ENCODE measurements around the gene WIPF1.
"Not testable (repeated sequence)": the region's sequence is repeated elsewhere in the genome, so short reads cannot be mapped to it uniquely, and the experiment has no call there.

The WIPF1 gene

DNA sequence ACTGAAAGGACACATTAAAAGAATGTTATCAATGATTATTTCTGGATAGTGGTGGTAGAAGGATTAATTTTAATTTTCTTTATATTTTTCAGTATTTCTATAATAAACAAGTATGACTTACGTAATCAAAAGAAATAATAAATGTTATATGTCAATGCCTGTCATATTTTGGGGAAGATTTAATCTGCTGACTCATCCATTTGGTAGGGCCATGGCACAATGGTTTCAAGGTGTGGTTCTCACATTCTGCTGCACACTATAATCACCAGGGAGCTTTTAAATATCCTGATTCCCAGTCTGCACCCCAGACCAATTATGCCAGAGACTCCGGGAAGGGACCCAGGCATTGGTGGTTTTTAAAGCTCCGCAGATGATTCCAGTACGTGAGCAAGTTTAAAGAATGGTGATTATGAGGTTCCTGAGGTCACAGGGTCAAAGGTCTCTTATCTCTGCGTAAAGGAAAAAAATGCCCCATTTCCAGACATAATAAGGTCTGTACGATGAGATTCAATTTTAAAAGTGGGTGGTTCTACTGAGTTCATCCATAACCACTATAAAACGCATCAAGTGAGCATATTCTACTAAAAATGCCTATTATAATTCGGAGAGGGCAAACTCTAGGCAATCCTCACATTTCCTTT is 27.2 kb downstream of the WIPF1 start:
- DNase-seq, result no peak

DNA sequence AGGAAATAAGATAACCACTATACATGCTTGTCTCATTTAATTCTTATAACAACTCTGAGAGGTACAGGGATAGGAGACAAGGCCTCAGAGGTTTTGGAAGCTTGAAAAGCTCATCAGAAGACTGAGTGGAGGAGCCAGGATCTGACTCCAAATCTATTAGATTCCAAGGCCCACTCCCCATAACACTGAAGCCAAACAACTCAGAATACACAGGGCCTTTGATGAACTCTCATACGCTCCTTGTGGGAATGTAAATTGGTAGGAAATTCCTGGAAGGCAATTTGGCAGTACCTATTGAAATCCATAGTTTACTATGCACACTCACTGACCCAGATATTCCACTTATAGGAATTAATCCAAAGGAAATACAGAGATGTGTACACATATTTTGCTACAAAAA is 27.9 kb downstream of the WIPF1 start:
- DNase-seq, result no peak

DNA sequence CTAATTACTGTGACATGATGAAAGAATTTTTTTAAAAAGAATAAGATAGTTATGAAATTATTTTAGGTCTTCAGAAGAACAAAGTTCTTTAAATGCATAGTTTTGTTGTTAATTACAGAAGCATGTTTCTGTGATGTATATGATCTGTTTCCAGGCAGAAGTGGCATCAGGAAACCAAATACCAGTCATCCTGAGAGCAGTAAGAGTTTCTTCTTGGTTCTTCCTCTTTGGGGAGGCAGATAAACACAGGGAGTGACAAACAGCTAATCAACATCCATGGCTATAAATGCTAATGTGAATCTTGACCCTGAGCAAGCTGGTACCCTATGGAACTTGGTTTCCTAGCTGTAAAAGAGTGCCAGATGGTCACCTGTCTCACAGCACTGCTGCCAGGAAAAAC is 29.2 kb downstream of the WIPF1 start:
- no peak for DNase-seq

DNA sequence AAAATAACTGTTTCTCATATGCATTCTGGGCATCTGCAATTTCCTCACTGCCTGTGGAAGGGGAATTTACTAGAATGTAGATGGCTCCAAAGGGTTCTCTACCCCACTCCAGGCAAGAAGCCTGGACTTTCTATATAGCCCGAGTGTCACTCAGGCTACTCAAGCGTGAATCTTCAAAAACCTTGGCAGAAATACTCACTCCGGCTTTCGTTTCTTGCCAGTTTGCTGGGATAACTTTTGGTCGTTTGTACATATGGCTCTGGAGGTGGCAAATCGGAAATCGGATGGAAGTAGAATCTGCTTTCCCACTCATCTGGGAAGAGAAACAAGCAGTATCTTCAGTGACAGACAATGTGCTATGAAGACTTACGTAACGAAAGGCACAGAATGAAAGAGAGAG is 30.7 kb downstream of the WIPF1 start:
- no peak for DNase-seq

DNA sequence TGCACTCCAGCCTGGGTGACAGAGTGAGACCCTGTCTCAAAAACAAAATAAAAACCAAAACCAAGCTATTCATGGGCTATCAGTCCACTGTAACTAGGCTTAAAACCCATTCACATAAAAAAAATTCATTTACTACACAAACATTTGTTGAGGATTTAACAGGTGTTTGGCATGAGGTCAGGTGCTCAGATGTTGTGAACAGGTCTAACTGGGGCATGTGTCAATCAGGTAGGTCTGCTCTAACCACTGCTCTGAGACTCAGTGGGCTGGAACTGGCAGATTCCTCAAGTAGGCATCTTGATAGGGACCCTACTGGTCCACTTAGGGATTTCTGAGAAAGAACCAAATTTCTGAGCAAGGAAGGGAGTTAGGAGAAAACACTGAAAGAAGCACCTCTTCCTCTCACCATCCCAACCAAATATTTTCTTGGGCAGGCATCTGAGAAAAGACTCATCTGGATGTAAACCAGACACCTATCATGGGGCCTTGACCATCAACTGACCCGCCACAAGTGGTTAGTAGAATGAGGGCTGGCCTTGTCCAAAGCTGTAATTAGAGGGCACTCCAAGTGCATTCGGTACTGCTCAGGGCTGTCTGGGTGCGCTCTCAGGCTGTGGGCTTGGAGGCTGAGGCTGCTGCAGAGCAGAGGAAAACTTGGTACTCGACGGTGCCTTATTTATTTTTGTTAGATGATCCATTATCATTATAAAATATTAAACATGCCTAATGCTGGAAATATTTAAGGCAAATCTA is 33.9 kb downstream of the WIPF1 start:
- no peak for DNase-seq

DNA sequence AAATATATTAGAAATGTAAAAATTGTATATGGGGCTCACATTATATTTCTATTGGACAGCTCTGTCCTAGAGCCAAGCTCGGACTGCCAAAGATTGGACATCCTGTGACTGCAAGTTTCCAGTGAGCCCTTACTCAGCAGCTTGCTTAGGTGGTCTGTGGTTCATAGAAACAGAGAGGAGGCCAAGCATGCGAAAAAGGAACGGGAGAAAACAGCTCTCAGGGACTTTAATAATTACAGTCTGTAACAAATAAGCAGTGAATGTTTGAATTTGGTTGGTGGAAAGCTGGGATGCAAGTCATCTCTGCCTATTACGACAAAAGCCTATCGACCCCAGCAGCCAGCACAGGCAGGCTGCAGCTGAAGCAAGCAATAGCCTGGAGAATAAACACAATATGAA is 35.6 kb downstream of the WIPF1 start:
- DNase-seq, result no peak

DNA sequence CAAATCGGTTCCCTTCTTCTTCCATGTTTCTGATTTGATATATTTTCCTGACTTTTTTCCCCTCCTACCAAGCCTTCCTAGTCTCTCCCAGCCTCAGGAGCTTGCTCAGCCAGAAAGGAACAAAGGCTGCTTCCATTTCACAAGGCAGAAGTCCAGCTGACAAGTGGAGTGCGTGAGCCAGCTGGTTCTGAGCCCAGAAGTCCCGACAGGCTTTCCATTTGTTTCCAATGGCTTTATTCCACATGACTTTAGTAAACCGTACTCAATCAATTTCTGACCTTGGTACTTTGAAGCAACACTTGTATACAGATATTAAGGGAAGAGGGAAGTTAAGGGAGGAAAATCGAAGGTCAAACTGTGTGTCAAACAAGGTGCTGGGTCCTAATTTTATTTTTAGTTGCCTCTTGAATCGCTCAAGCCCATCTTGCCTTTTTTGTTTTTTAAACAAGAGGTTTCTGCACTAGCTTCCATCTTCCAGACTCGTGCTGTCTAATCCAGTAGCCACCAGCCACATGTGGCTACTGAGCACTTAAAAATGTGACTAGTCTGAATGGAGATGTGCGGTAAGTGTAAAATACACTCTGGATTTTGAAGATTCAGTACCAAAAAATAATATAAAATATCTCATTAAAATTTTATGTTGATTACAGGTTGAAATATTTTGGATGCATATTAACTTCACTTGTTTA is 36.2 kb downstream of the WIPF1 start:
- DNase-seq, result no peak

DNA sequence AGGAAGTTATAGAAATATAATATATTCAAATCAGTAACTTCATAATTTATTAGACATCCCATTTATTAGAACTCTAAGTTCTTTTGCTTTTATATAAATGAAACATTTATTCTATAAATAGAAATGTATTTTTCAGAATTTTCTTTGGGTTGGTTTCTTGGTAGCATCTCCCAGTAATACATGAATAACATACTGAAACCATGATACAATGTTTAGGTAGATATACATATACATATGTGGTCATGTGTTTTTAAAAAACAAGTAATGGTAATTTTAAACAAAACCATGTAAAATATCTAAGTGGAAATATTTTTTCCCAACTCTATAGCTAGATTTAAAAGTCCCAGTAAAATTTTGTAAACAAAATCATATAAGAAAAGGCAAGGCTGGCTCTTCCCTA is 36.9 kb downstream of the WIPF1 start:
- no peak for DNase-seq

DNA sequence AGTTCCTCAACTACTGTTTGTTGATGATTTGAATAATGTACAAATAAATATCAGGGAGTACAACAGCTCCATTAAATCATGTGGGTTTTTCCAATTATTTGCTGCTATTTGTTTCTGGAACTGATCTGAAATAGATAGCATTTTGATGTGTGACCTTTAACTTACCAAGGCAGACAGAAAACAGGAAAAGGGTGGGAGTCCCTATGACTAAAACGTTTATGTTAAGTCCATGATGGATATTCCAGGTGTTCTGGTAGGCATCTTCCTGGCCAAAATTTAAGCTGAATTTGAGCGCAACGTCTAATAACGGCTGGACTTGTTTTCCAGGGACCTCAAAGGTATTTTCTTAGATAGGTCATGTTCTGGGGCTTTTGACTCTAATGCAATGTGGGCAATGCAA is 41.6 kb downstream of the WIPF1 start:
- no peak for DNase-seq

DNA sequence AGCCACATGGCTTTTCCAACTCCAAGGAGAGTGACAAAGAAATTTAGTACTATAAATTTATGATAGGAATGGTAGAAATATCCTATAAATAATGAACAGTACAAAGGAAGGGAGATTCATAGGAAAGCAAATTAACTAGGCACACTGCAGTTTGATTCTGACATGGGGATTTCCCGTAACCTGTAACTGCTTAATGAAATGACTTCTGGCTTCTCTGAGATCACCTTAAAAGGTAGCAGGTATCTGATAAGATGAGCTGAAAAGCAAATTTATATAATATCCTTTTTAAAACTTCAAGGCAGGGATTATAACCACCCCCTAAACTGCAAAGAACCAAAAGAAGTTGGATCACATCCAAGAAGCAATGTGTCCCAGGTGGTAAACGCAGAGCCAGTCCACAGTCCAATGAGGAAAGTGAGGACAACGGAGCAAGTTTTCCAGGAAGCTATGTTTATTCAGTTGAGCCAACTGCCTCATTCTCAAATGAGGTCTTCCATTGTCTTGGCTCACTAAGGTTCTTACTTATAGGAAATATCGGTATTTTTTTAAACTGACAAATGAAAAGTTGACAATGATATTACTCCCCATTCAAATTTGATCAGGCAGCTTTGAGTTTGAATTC is 43.0 kb downstream of the WIPF1 start:
- DNase-seq, result no peak

DNA sequence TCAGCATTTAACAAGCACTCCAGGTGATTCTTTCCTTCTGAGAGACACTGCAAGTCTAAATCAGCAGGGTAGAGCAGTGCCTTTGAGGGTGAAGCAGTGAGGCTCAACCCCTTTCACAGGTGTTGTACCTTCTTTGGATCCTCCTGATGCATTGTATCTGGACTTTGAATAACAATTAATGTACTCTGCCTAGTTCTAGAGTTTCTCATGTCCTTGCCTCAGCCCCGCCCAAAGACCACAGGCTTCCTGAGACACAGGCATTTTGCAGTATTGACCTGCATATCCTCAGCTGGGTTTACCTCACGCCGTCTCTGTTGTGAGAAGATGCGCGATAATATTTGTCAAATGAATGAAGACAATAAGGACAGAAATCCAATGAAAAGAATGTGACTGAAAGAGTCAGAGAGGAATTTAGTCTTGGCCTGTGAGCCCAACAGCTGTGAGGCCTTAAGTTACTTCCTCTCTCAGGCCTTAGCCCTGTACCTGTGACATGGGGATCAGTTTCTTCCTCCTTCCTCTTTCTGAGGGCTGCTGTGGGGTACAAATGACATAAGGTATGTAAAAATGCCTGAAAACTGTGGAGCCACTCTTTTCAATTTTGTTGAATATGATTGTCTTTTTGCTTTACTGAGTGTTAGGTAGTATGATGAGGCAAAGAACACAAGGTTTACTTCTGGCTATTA is 43.7 kb downstream of the WIPF1 start:
- no peak for DNase-seq

DNA sequence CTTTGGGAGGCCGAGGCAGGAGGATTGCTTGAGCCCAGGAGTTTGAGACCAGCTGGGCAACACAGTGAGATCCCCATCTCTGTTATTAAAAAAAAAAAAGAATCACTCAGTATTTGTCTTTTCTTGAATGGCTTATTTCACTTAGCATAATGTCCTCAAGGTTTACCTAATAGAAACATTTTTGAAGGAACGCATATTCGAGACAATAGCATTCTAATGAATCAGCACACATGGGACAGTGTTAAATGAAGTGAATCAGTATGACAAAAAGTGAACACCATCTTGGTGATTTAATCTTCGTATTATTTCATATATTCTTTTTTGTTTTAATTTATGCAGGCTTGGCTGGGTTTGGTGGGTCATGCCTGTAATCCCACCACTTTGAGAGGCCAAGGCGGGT is 44.7 kb downstream of the WIPF1 start:
- DNase-seq, result no peak

DNA sequence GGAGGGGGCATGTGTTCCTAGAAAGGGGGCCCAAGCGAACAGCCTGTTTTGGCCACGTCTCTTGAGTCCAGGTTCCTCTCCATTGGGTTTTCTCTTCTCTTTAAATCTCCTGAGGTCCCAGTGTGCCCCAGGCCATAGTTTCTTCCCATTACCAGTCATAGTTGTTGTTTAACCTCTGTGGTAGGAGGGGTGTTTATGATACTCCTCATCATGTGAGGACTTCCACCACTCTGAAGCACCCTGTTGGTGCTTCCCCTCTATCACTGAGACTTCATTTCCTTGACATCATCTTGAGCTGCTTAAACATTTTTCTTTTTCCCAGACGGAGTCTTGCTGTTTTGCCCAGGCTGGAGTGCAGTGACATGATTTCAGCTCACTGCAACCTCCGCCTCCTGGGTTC is 45.9 kb downstream of the WIPF1 start:
- no peak for DNase-seq

DNA sequence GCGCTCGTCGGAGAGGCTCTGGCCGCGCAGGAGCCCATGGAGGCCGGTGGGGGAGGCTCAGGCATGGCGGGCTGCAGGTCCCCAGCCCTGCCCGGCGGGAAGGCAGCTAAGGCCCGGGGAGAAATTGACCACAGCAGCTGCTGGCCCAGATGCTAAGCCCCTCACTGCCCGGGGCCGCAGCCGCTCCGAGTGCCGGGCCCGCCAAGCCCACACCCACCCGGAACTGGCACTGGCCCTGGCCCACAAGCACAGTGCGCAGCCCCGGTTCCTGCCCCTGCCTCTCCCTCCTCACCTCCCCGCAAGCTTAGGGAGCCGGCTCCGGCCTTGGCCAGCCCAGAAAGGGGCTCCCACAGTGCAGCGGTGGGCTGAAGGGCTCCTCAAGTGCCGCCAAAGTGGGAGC is 49.0 kb downstream of the WIPF1 start:
- DNase-seq, result not testable (repeated sequence)

DNA sequence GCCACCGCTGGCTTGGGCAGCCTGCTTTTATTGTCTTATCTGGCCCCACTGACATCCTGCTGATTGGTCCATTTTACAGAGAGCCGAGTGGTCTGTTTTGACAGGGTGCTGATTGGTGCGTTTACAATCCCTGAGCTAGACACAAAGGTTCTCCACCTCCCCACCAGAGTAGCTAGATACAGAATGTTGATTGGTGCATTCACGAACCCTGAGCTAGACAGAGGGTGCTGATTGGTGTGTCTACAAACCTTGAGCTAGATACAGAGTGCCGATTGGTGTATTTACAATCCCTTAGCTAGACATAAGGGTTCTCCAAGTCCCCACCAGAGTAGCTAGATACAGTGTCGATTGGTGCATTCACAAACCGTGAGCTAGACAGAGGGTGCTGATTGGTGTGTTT is 49.6 kb downstream of the WIPF1 start:
- not testable (repeated sequence) for DNase-seq

DNA sequence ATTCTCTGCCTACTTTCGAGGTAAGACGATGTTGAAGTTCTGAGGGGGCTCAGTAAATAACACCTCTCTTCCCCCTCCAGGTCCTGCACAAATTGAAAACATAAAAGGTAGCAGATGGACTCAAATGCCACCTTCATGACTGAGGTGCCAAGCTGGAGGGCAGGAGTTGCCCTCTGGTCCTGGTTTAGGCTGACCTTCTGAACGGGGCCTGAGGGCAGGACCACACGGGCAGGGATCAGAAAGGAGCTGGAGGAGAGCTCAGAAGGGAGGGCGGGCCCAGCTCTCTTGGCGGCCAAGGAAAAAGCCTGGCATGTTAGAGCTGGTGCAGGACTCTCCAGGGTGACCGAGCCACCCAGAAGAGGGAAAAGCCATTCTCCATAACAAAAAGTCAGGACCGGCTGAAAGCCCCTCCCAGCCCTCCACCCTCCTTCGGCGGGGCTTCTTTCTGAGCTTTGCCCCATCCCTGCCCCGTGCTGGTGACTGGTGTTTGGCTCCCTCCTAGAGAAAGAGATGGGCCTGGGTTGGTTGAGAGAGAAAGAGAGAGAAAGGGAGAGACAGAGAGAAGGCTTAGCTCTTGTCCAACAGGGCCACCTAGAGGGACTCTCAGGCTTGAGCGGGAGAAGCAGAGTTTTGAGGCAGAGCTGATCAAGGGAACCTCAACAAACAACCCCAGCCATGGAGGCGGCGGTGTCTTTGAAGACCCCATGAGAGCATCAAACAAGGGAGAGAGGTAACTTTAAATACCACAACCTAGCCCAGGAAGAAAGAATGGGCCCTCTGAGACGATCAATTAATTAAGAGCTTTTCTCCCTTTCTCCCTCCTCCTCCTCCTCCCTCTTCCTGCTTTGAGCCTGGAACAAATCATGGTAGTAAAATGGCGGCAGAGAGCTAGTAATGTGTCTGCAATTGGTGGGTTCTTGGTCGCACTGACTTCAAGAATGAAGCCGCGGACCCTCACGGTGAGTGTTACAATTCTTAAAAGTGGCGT is 50.8 kb downstream of the WIPF1 start:
- DNase-seq, result peak; percentile 40

DNA sequence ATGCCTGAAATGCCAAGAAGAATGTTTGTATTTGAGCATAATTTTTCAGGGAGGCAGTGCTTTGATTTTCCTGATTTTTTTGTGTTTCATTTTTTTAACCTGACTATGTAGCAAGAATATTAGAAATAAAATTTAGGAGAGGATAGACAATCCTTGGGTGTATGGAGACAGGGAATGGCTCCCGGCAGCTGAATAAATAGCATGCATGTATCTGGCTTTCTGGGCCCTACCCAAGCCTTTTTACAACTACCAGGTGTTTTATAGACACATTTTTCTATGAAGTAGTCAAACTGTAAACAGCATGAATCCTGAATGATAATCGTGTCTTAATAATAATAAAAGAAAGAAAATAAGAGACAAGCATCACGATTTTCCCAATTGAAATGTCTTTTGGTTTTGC is 52.4 kb downstream of the WIPF1 start:
- DNase-seq, result no peak

DNA sequence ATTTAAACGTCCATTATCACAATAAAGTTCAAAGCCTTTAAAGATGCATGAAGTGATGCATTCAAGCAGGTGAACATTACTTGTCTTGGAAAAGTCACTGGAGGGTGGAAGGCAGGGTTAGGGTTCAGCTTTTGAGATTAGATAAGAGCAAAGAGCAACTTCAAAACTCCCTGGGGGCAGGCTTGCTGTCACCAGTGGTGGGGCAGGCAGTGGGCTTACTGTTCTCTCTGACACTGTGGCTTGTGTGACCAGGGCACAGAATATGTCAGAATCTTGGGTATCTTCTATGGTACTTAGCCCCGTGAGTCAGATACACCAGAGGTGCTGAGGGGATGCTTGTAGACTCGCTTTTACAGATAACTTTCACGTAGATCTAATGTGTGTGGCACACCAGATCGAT is 52.8 kb downstream of the WIPF1 start:
- DNase-seq, result no peak

DNA sequence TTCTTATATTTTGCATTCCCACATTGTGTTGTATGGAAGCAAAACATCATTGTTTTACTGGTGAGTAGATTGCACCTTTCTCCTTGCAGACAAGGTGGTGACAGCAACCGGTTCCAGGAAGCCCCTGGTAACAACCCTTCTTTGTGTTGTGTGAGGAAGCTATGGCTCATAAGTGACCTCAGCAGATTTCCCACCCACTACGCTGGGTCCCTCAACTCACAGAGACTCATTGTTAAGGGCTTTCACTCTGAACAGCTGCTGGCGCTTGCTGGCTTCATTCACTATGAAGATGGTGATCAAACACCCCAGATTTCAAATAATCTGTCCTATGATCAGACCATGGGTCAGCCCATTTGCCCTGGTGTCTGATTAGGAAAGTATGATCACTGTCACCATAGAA is 53.4 kb downstream of the WIPF1 start:
- no peak for DNase-seq

DNA sequence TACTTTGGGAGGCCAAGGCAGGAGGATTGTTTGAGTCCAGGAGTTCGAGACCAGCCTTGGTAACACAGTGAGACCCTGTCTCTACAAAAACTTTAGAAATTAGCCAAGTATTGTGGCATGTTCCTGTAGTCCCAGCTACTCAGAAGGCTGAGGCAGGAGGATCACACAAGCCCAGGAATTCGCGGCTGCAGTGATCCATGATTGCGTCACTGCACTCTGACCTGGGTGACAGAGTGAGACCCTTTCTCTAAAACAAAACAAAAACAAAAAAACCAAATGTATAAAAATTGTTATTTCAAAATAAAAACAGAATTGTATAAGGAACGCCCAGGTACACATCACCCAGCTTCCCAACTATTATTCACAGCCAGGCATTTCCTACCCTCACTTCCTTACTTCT is 56.7 kb downstream of the WIPF1 start:
- DNase-seq, result no peak

DNA sequence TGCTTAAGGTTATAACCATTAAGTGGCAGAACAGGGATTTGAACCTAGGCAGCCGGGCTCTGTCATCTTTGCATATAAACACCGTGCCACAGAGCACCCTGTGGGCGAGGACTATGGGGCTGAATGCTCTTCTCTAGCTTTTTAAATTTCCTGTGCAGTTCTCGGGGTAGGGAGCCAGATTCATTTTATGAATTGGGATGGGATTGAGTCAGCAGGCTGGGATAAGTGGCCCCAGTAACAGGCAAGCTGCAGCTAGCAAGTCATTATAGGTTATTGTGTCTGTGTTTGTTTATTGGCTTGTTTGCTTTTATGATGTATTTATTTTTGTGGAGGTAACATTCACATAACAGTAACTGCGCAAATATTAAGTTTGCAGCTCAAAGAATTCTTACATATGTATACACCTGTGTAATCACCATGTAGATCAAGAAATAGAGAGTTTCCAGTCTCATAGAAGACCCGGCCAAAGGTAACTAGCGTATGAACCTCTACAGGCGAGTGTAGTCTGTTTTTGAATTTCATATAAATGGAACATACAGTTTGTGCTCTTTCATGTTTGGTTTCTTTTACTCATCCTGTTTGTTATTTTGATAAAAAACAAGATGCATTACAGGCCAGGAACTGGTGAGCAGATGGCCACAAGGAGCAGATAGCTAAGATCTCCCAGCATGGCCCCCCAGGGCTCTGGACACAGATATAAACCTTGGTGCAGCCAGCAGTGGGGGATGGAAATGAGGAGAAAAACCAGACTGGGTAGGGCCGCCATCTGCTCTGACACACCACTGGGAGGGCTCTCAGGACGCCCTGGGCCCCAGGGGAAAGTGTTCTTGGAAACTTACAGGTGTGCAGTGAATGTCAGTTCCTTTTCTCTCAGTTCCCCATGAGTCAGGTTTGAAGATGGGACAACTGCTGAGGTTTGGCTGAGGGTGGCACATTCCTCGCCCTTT is 61.6 kb downstream of the WIPF1 start:
- DNase-seq, result no peak
